Measurements from ENCODE around the gene RTN4R. TPM values are rescaled to one million over a fixed set of nuclear protein-coding genes. Genes with fewer than 3 reads are reported as not detected.
"Not testable (repeated sequence)": the region's sequence is repeated elsewhere in the genome, so short reads cannot be mapped to it uniquely, and the experiment has no call there.

RTN4R gene
- polyA plus RNA-seq, 4 donors: 2.9 to 25.7 (median 4.4) TPM

- not testable (repeated sequence) for H3K27me3 ChIP-seq (ENCODE audit: control insufficient read depth in 3 of 3, insufficient read depth in 3 of 3, low read length in 3 of 3); H3K27ac ChIP-seq (ENCODE audit: low read depth in 1 of 3, low read length in 2 of 3); H3K4me3 ChIP-seq (ENCODE audit: low read depth in 1 of 3, low read length in 3 of 3); H3K9me3 ChIP-seq (ENCODE audit: control insufficient read depth in 2 of 2, insufficient read depth in 1 of 2, low read depth in 1 of 2, low read length in 1 of 2); H3K4me1 ChIP-seq (ENCODE audit: control insufficient read depth in 3 of 3, insufficient read depth in 2 of 3, low read depth in 1 of 3, low read length in 2 of 3); DNase-seq; FAIRE-seq
- 89 to 94% methylated on average over 4 to 5 of the region's 5 CpGs; no CpG with 5 or more reads in 1 of the 3 donors for WGBS, 3 donors
- peaks cover 0 to 36% (median 0%) of the 10 kb centered on the region in 3 donors for H3K36me3 ChIP-seq (ENCODE audit: control insufficient read depth in 3 of 3, insufficient read depth in 2 of 3, low read depth in 1 of 3, low read length in 3 of 3)
These were observed 46.1 kb upstream of the RTN4R start for GRCh38 chr22:20314206-20314605.

GRCh38 chr22:20313306-20314077, 45.4 kb upstream of the RTN4R start:
- not testable (repeated sequence) for H3K4me3 ChIP-seq (ENCODE audit: low read depth in 1 of 3, low read length in 3 of 3); H3K4me1 ChIP-seq (ENCODE audit: control insufficient read depth in 3 of 3, insufficient read depth in 2 of 3, low read depth in 1 of 3, low read length in 2 of 3); H3K27ac ChIP-seq (ENCODE audit: low read depth in 1 of 3, low read length in 2 of 3)

DNA sequence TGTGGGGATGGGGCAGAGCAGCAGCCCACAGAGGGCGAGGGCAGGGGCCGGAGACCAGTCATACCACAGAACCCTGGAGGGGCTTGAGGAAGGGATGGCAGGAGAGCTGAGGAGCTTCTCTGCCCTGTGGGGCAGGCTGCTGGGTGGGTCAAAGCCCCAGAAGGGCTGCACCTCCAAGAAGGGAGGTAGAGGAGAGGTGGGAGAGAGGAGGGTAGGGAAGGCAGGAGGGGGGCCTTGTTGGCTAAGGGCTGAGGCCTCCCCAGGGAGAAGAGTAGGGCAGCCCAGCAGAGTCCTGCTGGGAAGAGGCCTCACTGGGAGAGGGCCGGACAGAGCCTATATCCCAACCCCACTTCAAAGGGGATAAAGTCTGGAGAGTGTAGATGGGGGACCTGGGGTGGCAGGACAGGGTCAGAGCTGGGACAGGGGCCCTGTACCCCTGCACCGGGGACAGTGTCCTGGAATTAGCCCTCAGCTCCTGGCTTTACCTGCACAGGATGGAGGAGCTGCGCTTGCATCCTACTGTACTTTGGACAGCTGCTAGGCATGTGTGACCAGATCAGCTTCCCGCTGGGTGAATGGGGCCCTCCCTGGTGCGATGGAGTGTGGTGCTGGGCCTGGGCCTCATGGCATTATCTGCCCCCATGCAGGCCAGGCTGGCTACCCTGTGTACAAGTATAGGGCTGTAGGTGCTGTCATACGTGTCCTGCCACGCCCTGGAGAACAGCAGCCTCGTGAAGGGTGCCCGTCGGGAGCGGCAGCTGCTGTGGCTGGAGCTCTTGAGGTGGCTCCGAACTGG, 44.5 kb upstream of the RTN4R start:
- H3K9me3 ChIP-seq (ENCODE audit: control insufficient read depth in 2 of 2, insufficient read depth in 1 of 2, low read depth in 1 of 2, low read length in 1 of 2): no peaks in the 10 kb centered on the region
- 68 to 79% (median 71%) methylated on average over 11 to 14 of the region's 14 CpGs for WGBS, 3 donors

More at GRCh38 chr22:20313306-20314077, 45.4 kb upstream of the RTN4R start:
- FAIRE-seq; DNase-seq; H3K27me3 ChIP-seq (ENCODE audit: control insufficient read depth in 3 of 3, insufficient read depth in 3 of 3, low read length in 3 of 3); H3K9me3 ChIP-seq (ENCODE audit: control insufficient read depth in 2 of 2, insufficient read depth in 1 of 2, low read depth in 1 of 2, low read length in 1 of 2): not testable (repeated sequence)
- 77 to 82% (median 78%) methylated on average over 8 to 11 of the region's 11 CpGs for WGBS, 3 donors
- peaks cover 0 to 36% (median 0%) of the 10 kb centered on the region in 3 donors for H3K36me3 ChIP-seq (ENCODE audit: control insufficient read depth in 3 of 3, insufficient read depth in 2 of 3, low read depth in 1 of 3, low read length in 3 of 3)

DNA sequence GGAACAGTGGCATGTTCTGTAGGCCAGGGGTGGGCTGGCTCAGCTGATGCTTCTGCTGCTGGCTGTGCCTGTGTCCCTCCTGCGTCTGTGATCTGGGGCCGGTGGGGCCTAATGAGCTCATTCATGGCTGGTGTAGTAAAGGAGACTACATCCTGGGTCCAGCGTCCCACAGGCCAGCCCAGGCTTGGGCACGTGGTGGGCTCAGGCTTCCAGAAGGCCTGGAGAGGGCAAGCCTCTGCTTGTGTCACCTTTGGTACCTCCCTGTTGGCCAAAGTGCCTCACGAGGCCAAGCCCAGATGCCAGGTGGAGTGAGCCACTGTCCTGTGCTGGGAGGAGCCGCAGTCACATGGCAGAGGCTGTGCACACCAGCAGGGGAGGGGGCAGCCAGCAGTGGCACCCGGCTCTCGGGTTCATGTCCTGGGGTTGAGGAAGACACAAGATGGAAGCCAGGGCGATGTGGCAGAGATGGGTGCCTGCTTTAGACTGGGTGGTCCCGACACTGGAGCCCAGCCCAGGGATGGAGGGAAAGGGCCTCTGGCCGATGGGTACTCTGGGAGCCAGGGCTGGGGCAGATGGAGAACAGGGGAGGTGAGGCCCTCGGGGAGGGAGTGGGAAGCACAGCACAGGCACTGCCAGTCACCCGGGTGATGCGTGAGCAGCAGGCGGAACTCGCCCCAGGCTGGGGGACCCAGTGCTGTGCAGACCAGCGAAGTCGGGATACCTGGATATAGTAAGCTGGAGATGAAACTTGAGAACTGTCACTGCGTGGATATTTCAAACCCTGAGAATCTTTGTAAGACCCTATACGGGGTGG, 43.3 kb upstream of the RTN4R start:
- DNase-seq; FAIRE-seq; H3K4me3 ChIP-seq (ENCODE audit: low read depth in 1 of 3, low read length in 3 of 3): not testable (repeated sequence)

More for the DNA sequence above, 44.5 kb upstream of the RTN4R start:
- peak overlapping the region in 1 of 3 donors; percentile 38 for H3K27ac ChIP-seq (ENCODE audit: low read depth in 1 of 3, low read length in 2 of 3)
- no peaks in the 10 kb centered on the region for H3K27me3 ChIP-seq (ENCODE audit: control insufficient read depth in 3 of 3, insufficient read depth in 3 of 3, low read length in 3 of 3)
- peaks cover 0 to 36% (median 0%) of the 10 kb centered on the region in 3 donors for H3K36me3 ChIP-seq (ENCODE audit: control insufficient read depth in 3 of 3, insufficient read depth in 2 of 3, low read depth in 1 of 3, low read length in 3 of 3)
- no peak overlapping the region for H3K4me3 ChIP-seq (ENCODE audit: low read depth in 1 of 3, low read length in 3 of 3)
- FAIRE-seq: no peak
- peak in 1 of 2 donors; percentile 63 for DNase-seq
- no peaks in the 10 kb centered on the region for H3K4me1 ChIP-seq (ENCODE audit: control insufficient read depth in 3 of 3, insufficient read depth in 2 of 3, low read depth in 1 of 3, low read length in 2 of 3)

GRCh38 chr22:20310773-20311172, 42.7 kb upstream of the RTN4R start:
- H3K36me3 ChIP-seq (ENCODE audit: control insufficient read depth in 3 of 3, insufficient read depth in 2 of 3, low read depth in 1 of 3, low read length in 3 of 3): peaks cover 0 to 25% (median 0%) of the 10 kb centered on the region in 3 donors
- FAIRE-seq; H3K27ac ChIP-seq (ENCODE audit: low read depth in 1 of 3, low read length in 2 of 3); H3K27me3 ChIP-seq (ENCODE audit: control insufficient read depth in 3 of 3, insufficient read depth in 3 of 3, low read length in 3 of 3); H3K9me3 ChIP-seq (ENCODE audit: control insufficient read depth in 2 of 2, insufficient read depth in 1 of 2, low read depth in 1 of 2, low read length in 1 of 2); DNase-seq; H3K4me1 ChIP-seq (ENCODE audit: control insufficient read depth in 3 of 3, insufficient read depth in 2 of 3, low read depth in 1 of 3, low read length in 2 of 3); H3K4me3 ChIP-seq (ENCODE audit: low read depth in 1 of 3, low read length in 3 of 3): not testable (repeated sequence)
- 93 to 99% (median 94%) methylated on average over 5 to 6 of the region's 6 CpGs for WGBS, 3 donors

More for the DNA sequence above, 43.3 kb upstream of the RTN4R start:
- not testable (repeated sequence) for H3K9me3 ChIP-seq (ENCODE audit: control insufficient read depth in 2 of 2, insufficient read depth in 1 of 2, low read depth in 1 of 2, low read length in 1 of 2); H3K4me1 ChIP-seq (ENCODE audit: control insufficient read depth in 3 of 3, insufficient read depth in 2 of 3, low read depth in 1 of 3, low read length in 2 of 3); H3K27me3 ChIP-seq (ENCODE audit: control insufficient read depth in 3 of 3, insufficient read depth in 3 of 3, low read length in 3 of 3); H3K27ac ChIP-seq (ENCODE audit: low read depth in 1 of 3, low read length in 2 of 3)
- peaks cover 0 to 31% (median 0%) of the 10 kb centered on the region in 3 donors for H3K36me3 ChIP-seq (ENCODE audit: control insufficient read depth in 3 of 3, insufficient read depth in 2 of 3, low read depth in 1 of 3, low read length in 3 of 3)
- WGBS, 3 donors: 85 to 86% (median 86%) methylated on average over 14 to 17 of the region's 20 CpGs

- H3K27me3 ChIP-seq (ENCODE audit: control insufficient read depth in 3 of 3, insufficient read depth in 3 of 3, low read length in 3 of 3); H3K27ac ChIP-seq (ENCODE audit: low read depth in 1 of 3, low read length in 2 of 3); H3K9me3 ChIP-seq (ENCODE audit: control insufficient read depth in 2 of 2, insufficient read depth in 1 of 2, low read depth in 1 of 2, low read length in 1 of 2); FAIRE-seq; H3K4me1 ChIP-seq (ENCODE audit: control insufficient read depth in 3 of 3, insufficient read depth in 2 of 3, low read depth in 1 of 3, low read length in 2 of 3); DNase-seq; H3K4me3 ChIP-seq (ENCODE audit: low read depth in 1 of 3, low read length in 3 of 3): not testable (repeated sequence)
- H3K36me3 ChIP-seq (ENCODE audit: control insufficient read depth in 3 of 3, insufficient read depth in 2 of 3, low read depth in 1 of 3, low read length in 3 of 3): peaks cover 0 to 19% (median 0%) of the 10 kb centered on the region in 3 donors
- 75 to 98% (median 86%) methylated on average over 3 to 6 of the region's 7 CpGs for WGBS, 3 donors
These were observed 42.1 kb upstream of the RTN4R start for GRCh38 chr22:20310180-20310579.

DNA sequence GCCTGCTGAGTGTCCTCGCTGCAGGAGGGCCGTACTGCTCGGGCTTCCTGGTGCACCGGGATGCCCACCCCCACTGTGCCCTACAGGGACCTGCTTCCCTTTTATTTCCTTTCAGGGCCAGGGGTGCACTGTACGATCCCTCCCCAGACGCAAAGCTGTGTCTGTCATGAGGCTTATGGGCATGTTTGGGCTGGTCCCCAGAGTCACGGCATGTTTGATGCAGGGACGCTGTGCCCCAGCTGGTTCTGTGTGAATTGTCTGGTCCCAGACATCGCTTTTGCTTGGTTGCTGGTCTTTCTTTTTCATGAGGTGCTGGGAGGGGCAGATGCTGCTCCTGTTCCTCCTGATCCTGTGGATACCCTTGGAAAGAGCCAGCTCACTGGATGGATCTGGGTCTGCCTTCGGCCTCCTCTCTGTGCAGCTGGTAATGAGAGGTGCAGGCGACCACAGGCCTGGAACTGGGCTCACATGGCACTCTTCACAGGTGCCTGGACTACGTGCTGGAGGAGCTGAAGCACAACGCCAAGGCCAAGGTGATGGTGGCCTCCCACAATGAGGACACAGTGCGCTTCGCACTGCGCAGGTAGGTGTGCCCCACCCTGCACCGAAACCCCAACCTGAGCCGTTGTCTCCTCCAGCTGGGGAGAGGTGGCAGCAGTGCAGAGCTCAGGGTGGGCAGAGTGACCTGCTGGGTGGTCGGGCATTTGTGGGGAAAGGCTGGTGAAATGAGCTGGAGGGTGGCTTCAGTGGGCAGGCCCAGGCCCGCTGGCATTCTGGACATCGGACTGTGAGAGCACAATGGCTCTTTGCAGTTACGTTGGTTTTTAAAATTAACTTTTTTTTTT, 40.9 kb upstream of the RTN4R start:
- H3K4me3 ChIP-seq (ENCODE audit: low read depth in 1 of 3, low read length in 3 of 3); H3K9me3 ChIP-seq (ENCODE audit: control insufficient read depth in 2 of 2, insufficient read depth in 1 of 2, low read depth in 1 of 2, low read length in 1 of 2); H3K27me3 ChIP-seq (ENCODE audit: control insufficient read depth in 3 of 3, insufficient read depth in 3 of 3, low read length in 3 of 3); FAIRE-seq; H3K4me1 ChIP-seq (ENCODE audit: control insufficient read depth in 3 of 3, insufficient read depth in 2 of 3, low read depth in 1 of 3, low read length in 2 of 3); H3K27ac ChIP-seq (ENCODE audit: low read depth in 1 of 3, low read length in 2 of 3); DNase-seq: not testable (repeated sequence)
- H3K36me3 ChIP-seq (ENCODE audit: control insufficient read depth in 3 of 3, insufficient read depth in 2 of 3, low read depth in 1 of 3, low read length in 3 of 3): peaks cover 0 to 12% (median 0%) of the 10 kb centered on the region in 3 donors
- WGBS, 3 donors: 89 to 93% (median 91%) methylated on average over 18 to 22 of the region's 22 CpGs
